ENCODE measurements around the gene FGF14.

DNA sequence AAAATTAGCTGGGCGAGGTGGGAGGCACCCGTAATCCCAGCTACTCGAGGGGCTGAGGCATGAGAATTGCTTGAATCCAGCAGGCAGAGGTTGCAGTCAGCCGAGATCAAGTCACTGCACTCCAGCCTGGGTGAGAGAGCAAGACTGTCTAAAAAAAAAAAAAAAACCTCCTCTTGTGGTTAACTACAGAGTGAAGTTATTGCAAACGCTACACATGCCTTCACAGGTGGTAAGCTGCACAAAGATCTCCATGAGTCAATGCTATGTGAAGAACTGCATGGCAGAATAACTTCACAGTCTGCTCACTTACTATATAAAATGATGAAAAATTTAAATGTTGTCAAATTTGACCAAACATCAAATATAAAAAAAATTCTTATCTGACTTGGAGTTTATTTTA, 436.8 kb downstream of the FGF14 start:
- no peak for TF ChIP-seq POLR2A (IDR thresholded peaks at IDR 0.05)
- TF ChIP-seq, protein P1, sequence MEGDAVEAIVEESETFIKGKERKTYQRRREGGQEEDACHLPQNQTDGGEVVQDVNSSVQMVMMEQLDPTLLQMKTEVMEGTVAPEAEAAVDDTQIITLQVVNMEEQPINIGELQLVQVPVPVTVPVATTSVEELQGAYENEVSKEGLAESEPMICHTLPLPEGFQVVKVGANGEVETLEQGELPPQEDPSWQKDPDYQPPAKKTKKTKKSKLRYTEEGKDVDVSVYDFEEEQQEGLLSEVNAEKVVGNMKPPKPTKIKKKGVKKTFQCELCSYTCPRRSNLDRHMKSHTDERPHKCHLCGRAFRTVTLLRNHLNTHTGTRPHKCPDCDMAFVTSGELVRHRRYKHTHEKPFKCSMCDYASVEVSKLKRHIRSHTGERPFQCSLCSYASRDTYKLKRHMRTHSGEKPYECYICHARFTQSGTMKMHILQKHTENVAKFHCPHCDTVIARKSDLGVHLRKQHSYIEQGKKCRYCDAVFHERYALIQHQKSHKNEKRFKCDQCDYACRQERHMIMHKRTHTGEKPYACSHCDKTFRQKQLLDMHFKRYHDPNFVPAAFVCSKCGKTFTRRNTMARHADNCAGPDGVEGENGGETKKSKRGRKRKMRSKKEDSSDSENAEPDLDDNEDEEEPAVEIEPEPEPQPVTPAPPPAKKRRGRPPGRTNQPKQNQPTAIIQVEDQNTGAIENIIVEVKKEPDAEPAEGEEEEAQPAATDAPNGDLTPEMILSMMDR (IDR thresholded peaks at IDR 0.05), result no peak
